ENCODE measurements around the gene TUBB1.

- TF ChIP-seq CTCF (conservative IDR thresholded peaks at IDR 0.05; ENCODE audit: low read length) (no peak), EZH2phosphoT487 (IDR thresholded peaks at IDR 0.05; ENCODE audit: borderline replicate concordance) (no peak)
Measured at GRCh38 chr20:58981628-58982364, 37.4 kb upstream of the TUBB1 start.

All from Loucy (cell line).